ENCODE results near the gene IL12A.

- TF ChIP-seq CTCF (conservative IDR thresholded peaks at IDR 0.05): no peak
- TF ChIP-seq ZFX (IDR thresholded peaks at IDR 0.05): no peak
Observed at GRCh38 chr3:159992589-159992988, 4.0 kb downstream of the IL12A start.
